Measurements from ENCODE around the gene POLR3H. TPM values are rescaled to one million over a fixed set of nuclear protein-coding genes. Genes with fewer than 3 reads are reported as not detected.

POLR3H gene
- total RNA-seq, 2 donors from 2014 or later: 17.6 to 38.1 TPM

GRCh38 chr22:41531715-41532477 is 12.4 kb downstream of the POLR3H start:
- Histone ChIP-seq H3K27ac (peak overlapping the region in 1 of 2 donors; percentile 1), H3K4me1 (ENCODE audit: control insufficient read depth in 1 of 2, low read depth in 2 of 2) (peaks cover 0 to 10% of the 10 kb centered on the region in 2 donors), H3K36me3 (peaks cover 46% of the 10 kb centered on the region), H3K9me3 (no peaks in the 10 kb centered on the region), H3K4me3 (no peak overlapping the region), H3K27me3 (replicated peaks; ENCODE audit: insufficient read depth) (no peaks in the 10 kb centered on the region)
- TF ChIP-seq, protein P1, sequence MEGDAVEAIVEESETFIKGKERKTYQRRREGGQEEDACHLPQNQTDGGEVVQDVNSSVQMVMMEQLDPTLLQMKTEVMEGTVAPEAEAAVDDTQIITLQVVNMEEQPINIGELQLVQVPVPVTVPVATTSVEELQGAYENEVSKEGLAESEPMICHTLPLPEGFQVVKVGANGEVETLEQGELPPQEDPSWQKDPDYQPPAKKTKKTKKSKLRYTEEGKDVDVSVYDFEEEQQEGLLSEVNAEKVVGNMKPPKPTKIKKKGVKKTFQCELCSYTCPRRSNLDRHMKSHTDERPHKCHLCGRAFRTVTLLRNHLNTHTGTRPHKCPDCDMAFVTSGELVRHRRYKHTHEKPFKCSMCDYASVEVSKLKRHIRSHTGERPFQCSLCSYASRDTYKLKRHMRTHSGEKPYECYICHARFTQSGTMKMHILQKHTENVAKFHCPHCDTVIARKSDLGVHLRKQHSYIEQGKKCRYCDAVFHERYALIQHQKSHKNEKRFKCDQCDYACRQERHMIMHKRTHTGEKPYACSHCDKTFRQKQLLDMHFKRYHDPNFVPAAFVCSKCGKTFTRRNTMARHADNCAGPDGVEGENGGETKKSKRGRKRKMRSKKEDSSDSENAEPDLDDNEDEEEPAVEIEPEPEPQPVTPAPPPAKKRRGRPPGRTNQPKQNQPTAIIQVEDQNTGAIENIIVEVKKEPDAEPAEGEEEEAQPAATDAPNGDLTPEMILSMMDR (IDR thresholded peaks at IDR 0.05): no peak
- no peak for DNase-seq (ENCODE audit: low spot score)
- ATAC-seq (ENCODE audit: insufficient number of reproducible peaks, low FRiP score, low read depth): no peak

DNA sequence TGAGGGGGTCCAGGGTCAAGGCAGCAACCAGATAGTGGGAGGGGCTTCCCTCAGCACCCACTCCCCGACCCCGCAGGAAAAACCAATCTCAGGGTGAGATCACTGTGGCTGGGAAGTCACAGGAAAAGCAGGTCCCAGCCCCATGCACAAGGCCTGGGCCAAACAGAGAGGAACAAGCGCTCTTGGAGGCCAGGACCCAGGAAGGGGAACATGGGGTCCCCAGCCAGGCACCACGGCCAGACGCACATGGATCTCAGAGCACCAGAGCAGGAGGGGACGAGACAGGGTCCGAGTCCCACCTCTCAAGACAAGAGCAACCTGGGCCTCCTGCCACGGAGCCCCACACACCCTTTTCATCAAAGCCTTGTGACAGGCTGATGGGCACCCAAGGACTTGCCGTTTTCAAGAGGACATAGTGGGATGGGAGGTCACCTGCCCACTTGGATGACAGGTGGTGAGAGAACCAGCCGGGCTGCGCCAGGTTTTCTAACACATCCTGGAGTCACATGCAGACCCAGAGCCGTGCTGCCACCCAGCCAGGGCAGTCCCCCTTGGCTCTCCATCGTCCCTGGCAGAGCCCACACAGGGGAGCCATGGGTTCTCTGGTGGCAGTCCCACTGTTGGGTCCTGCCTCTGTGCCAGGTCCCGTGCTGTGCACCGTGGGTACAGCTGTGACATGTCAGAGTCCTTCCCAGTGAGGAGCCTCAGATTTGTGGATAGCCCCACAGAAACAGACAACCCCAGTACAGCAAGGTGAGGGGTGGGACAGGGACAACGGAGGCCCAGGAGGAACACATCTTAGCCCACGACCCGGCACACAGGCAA is 13.2 kb downstream of the POLR3H start:
- Histone ChIP-seq H3K9me3 (no peaks in the 10 kb centered on the region), H3K4me1 (ENCODE audit: control insufficient read depth in 1 of 2, low read depth in 2 of 2) (peaks cover 0 to 18% of the 10 kb centered on the region in 2 donors), H3K4me3 (no peak overlapping the region), H3K27me3 (replicated peaks; ENCODE audit: insufficient read depth) (no peaks in the 10 kb centered on the region), H3K27ac (peak overlapping the region in 1 of 2 donors; percentile 1), H3K36me3 (peaks cover 48% of the 10 kb centered on the region)
- DNase-seq (ENCODE audit: low spot score) (no peak), ATAC-seq (ENCODE audit: insufficient number of reproducible peaks, low FRiP score, low read depth) (no peak)
- TF ChIP-seq, protein P1 (IDR thresholded peaks at IDR 0.05): no peak

GRCh38 chr22:41528938-41529561 is 15.2 kb downstream of the POLR3H start:
- TF ChIP-seq, protein P1 (IDR thresholded peaks at IDR 0.05): no peak
- Histone ChIP-seq H3K4me3 (no peak overlapping the region), H3K9me3 (no peaks in the 10 kb centered on the region), H3K36me3 (peaks cover 58% of the 10 kb centered on the region), H3K27ac (no peak overlapping the region), H3K27me3 (replicated peaks; ENCODE audit: insufficient read depth) (no peaks in the 10 kb centered on the region), H3K4me1 (ENCODE audit: control insufficient read depth in 1 of 2, low read depth in 2 of 2) (peaks cover 11 to 38% of the 10 kb centered on the region in 2 donors)
- DNase-seq (ENCODE audit: low spot score) (no peak), ATAC-seq (ENCODE audit: insufficient number of reproducible peaks, low FRiP score, low read depth) (no peak)

GRCh38 chr22:41528132-41528766 is 16.0 kb downstream of the POLR3H start:
- no peak overlapping the region for H3K27ac ChIP-seq
- no peak overlapping the region for H3K4me3 ChIP-seq
- peaks cover 18 to 42% of the 10 kb centered on the region in 2 donors for H3K4me1 ChIP-seq (ENCODE audit: control insufficient read depth in 1 of 2, low read depth in 2 of 2)
- ATAC-seq (ENCODE audit: insufficient number of reproducible peaks, low FRiP score, low read depth) (no peak), DNase-seq (ENCODE audit: low spot score) (no peak)
- TF ChIP-seq, protein P1 (IDR thresholded peaks at IDR 0.05): no peak
- peaks cover 58% of the 10 kb centered on the region for H3K36me3 ChIP-seq
- H3K27me3 ChIP-seq (replicated peaks; ENCODE audit: insufficient read depth): no peaks in the 10 kb centered on the region
- H3K9me3 ChIP-seq: no peaks in the 10 kb centered on the region
